NCI-H1105 (cell line): ENCODE measurements around the gene MTERF1.
"Not testable (repeated sequence)": the region's sequence is repeated elsewhere in the genome, so short reads cannot be mapped to it uniquely, and the experiment has no call there.

ENCODE experiments used
- DNase-seq: peaks from one replicate; lab custom pipeline; 2025; lab: John Stamatoyannopoulos, UW

Gene MTERF1

GRCh38 chr7:91887336-91888213 lies 7.1 kb upstream of the MTERF1 start:
- DNase-seq, result not testable (repeated sequence)

- DNase-seq, result no peak
These were observed 3.3 kb upstream of the MTERF1 start for GRCh38 chr7:91883676-91884362.

- DNase-seq, result no peak
These were observed 488 bp downstream of the MTERF1 start for GRCh38 chr7:91880016-91880412.

GRCh38 chr7:91876391-91877133 lies 3.9 kb downstream of the MTERF1 start:
- DNase-seq, result no peak

GRCh38 chr7:91875851-91876250 lies 4.7 kb downstream of the MTERF1 start:
- no peak for DNase-seq

GRCh38 chr7:91872928-91873327 lies 7.6 kb downstream of the MTERF1 start:
- DNase-seq, result no peak

- no peak for DNase-seq
These were observed 8.4 kb downstream of the MTERF1 start for GRCh38 chr7:91872069-91872468.

GRCh38 chr7:91869661-91870060 lies 10.8 kb downstream of the MTERF1 start:
- no peak for DNase-seq

DNA sequence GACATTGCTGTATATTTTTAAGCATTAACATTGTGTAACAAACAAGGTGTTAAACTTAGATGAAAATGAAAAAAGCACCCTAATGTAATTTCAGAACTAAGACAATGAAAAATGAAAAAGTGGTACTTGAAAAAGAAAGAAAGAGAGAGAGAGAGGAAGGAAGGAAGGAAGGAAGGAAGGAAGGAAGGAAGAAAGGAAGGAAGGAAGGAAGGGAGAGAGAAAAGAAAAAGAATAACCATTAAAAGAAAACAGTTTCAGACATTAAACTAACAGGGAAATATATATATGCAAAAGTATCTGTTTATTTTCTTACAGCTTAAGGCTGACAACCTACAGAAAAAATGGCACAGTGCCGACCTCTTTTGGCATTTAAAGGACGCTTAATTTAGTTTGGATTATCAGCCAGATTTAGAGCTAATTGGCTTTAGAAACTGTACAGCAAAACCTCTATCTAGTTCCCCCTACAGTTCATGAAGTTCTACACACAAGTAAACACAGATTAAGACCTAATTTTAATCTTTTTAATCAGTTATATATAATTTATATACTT lies 13.8 kb downstream of the MTERF1 start:
- DNase-seq, result no peak

- DNase-seq, result no peak
These were observed 15.0 kb downstream of the MTERF1 start for GRCh38 chr7:91865511-91865910.

- not testable (repeated sequence) for DNase-seq
These were observed 15.9 kb downstream of the MTERF1 start for GRCh38 chr7:91864604-91865003.

GRCh38 chr7:91864070-91864469 lies 16.4 kb downstream of the MTERF1 start:
- no peak for DNase-seq

- DNase-seq, result no peak
These were observed 28.2 kb downstream of the MTERF1 start for GRCh38 chr7:91852263-91852741.

GRCh38 chr7:91850455-91850854 lies 30.0 kb downstream of the MTERF1 start:
- DNase-seq, result no peak

- no peak for DNase-seq
These were observed 32.5 kb downstream of the MTERF1 start for GRCh38 chr7:91847876-91848588.

GRCh38 chr7:91847231-91847630 lies 33.3 kb downstream of the MTERF1 start:
- DNase-seq, result no peak

- no peak for DNase-seq
These were observed 34.1 kb downstream of the MTERF1 start for GRCh38 chr7:91846436-91846835.

- DNase-seq, result no peak
These were observed 36.7 kb downstream of the MTERF1 start for GRCh38 chr7:91843831-91844230.

DNA sequence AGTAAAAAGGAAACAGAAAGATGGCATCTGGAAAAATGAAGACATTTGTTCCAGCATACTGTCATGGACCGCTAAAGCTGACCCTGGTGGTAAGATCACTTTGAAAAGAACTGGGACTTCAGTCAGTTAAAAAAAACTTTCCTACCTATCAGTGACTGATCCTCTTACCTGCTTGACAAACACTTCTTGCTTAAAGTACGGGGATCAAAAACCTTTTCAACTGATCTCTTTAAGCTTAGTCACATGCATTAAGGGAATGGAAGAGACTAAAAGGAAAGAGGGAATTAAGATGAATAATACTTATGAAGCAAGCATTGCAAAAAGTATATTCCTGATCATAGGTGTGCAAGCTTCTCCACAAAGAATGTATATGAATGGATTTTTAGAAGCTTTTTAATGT lies 42.1 kb downstream of the MTERF1 start:
- no peak for DNase-seq

GRCh38 chr7:91837397-91838070 lies 43.0 kb downstream of the MTERF1 start:
- DNase-seq, result no peak

- peak; percentile 59 for DNase-seq
These were observed 44.6 kb downstream of the MTERF1 start for GRCh38 chr7:91835826-91836368.
